Mononuclear cell (primary cell): Measurements from ENCODE around the gene SRP72. TPM values are rescaled to one million over a fixed set of nuclear protein-coding genes. Genes with fewer than 3 reads are reported as not detected.

ENCODE experiments used
- total RNA-seq: library from RNA; depleted of rRNA; stranded (reverse); fragments of >200 nt; gene quantifications from one replicate; pipeline ENCODE4 v1.2.3, GENCODE V29; 2012

Gene SRP72
- total RNA-seq, 1 donor, result 104 TPM

Other genes with a start within 250 kb of the SRP72 start
- 16.3 TPM for gene AASDH, start 80.1 kb upstream of the SRP72 start, total RNA-seq
- gene PPAT, start 32.0 kb upstream of the SRP72 start, total RNA-seq, result 5.4 TPM
- gene PAICS, start 31.4 kb upstream of the SRP72 start, total RNA-seq, result 8.0 TPM
- gene ARL9, start 38.2 kb downstream of the SRP72 start, total RNA-seq, result 0.21 TPM
- gene HOPX, start 213.7 kb downstream of the SRP72 start, total RNA-seq, result 21.8 TPM